Measurements from ENCODE around the gene FBXL17. TPM values are rescaled to one million over a fixed set of nuclear protein-coding genes. Genes with fewer than 3 reads are reported as not detected.

The FBXL17 gene
- total and polyA plus RNA-seq, 2 of the 4 experiments (the other 2 are of a cell fraction) = 3.9 to 8.1 TPM

DNA sequence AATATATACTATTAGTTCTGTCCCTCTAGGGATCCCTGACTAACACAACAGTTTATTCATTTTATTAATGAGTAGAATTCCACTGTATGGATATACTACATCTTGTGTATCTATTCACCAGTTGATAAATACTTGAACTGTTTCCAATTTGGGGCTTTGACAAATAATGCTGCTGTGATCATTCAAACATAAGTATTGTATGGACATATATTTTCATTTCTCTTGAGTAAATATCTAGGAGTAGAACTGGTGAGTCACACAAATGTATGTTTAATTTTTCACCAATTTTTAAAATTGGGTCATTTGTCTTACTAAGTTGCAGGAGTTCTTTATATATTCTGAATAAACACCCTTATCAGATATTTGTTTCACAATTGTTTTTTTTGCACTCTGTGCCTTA, 149.1 kb downstream of the FBXL17 start:
- Histone ChIP-seq H3K9ac (ENCODE audit: low read depth, low read length) (no peak overlapping the region), H4K8ac (ENCODE audit: low read depth in 2 of 2, low read length in 2 of 2) (no peak overlapping the region), H3K4me2 (ENCODE audit: low read depth, low read length) (no peak overlapping the region), H3K18ac (ENCODE audit: low read depth, low read length) (no peak overlapping the region), H4K5ac (ENCODE audit: low read depth, low read length) (no peak overlapping the region), H3K4me3 (ENCODE audit: insufficient read depth, low read depth, low read length) (no peak overlapping the region), H3K27me3 (ENCODE audit: control insufficient read depth, insufficient read depth, low read length) (no peaks in the 10 kb centered on the region), H3K9me3 (ENCODE audit: control insufficient read depth, insufficient read depth, low read length) (no peaks in the 10 kb centered on the region), H4K91ac (ENCODE audit: insufficient read depth, low read depth, low read length) (no peak overlapping the region), H2BK5ac (ENCODE audit: low read depth, low read length, poor library complexity, severe bottlenecking) (no peak overlapping the region), H2BK15ac (ENCODE audit: low read depth, low read length) (no peak overlapping the region), H3K14ac (replicated peaks; ENCODE audit: low read depth, low read length) (no peak overlapping the region), H3K79me1 (ENCODE audit: low read depth in 1 of 2, low read length in 2 of 2) (no peaks in the 10 kb centered on the region; a peak in 1 of 4 replicates), H3K27ac (ENCODE audit: insufficient read depth, low read length) (no peak overlapping the region), H3K23ac (ENCODE audit: low read depth, low read length) (no peak overlapping the region), H3K36me3 (ENCODE audit: control insufficient read depth, insufficient read depth, low read length) (no peaks in the 10 kb centered on the region), H2BK120ac (ENCODE audit: low read depth, low read length) (no peak overlapping the region), H2AFZ (replicated peaks; ENCODE audit: low read length, poor library complexity) (no peak overlapping the region), H2AK5ac (ENCODE audit: low read depth, low read length) (no peak overlapping the region), H4K20me1 (ENCODE audit: insufficient read depth, low read length) (no peaks in the 10 kb centered on the region), H2AK9ac (replicated peaks; ENCODE audit: low read depth, low read length, poor library complexity) (no peak overlapping the region), H2BK20ac (ENCODE audit: low read depth, low read length) (no peak overlapping the region), H3K9me1 (ENCODE audit: insufficient read depth, low read length) (no peaks in the 10 kb centered on the region), H3K56ac (ENCODE audit: extremely low read depth, insufficient read depth, low read length) (no peak overlapping the region), H3K4me1 (ENCODE audit: control insufficient read depth, insufficient read depth, low read length) (no peaks in the 10 kb centered on the region), H3K4ac (ENCODE audit: low read depth, low read length) (no peak overlapping the region)
- POLR2A ChIA-PET (ENCODE audit: unreplicated experiment) = no interaction called here
- no peak for DNase-seq
- CTCF ChIA-PET = no interaction called here
- BruUV-seq (replicated peaks) = no TSS peak
- TF ChIP-seq BHLHE40 (IDR thresholded peaks at IDR 0.05; ENCODE audit: low read depth, low read length) = no peak
- TF ChIP-seq MAZ (IDR thresholded peaks at IDR 0.05; ENCODE audit: borderline replicate concordance, low read depth, low read length) = no peak
- TF ChIP-seq, protein P1, sequence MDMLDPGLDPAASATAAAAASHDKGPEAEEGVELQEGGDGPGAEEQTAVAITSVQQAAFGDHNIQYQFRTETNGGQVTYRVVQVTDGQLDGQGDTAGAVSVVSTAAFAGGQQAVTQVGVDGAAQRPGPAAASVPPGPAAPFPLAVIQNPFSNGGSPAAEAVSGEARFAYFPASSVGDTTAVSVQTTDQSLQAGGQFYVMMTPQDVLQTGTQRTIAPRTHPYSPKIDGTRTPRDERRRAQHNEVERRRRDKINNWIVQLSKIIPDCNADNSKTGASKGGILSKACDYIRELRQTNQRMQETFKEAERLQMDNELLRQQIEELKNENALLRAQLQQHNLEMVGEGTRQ (IDR thresholded peaks at IDR 0.05; ENCODE audit: low read depth, low read length) = no peak
- TF ChIP-seq FOS (IDR thresholded peaks at IDR 0.05; ENCODE audit: low read depth, low read length) = no peak
- no peak for TF ChIP-seq CTCF (conservative IDR thresholded peaks at IDR 0.05; ENCODE audit: low read depth, low read length)
- no peak for TF ChIP-seq CHD1 (IDR thresholded peaks at IDR 0.05; ENCODE audit: low read depth, low read length)
- TF ChIP-seq NFE2L2 (IDR thresholded peaks at IDR 0.05; ENCODE audit: low read depth, low read length) = no peak
- TF ChIP-seq SMC3 (IDR thresholded peaks at IDR 0.05; ENCODE audit: low read depth, low read length) = no peak
- no peak for TF ChIP-seq CEBPB (IDR thresholded peaks at IDR 0.05; ENCODE audit: low read depth, low read length)
- TF ChIP-seq RAD21 (IDR thresholded peaks at IDR 0.05; ENCODE audit: low read length) = no peak
- TF ChIP-seq POLR2A (IDR thresholded peaks at IDR 0.05; ENCODE audit: low read depth, low read length) = no peak
- no peak for TF ChIP-seq MXI1 (IDR thresholded peaks at IDR 0.05; ENCODE audit: borderline replicate concordance, low read depth, low read length)
- TF ChIP-seq ELK1 (IDR thresholded peaks at IDR 0.05; ENCODE audit: borderline replicate concordance, low read depth, low read length) = no peak
- TF ChIP-seq MAFK (IDR thresholded peaks at IDR 0.05; ENCODE audit: low read depth, low read length) = no peak
- dilution Hi-C loops (cut with HindIII; ENCODE audit: low sequenced_read_pairs, unreplicated experiment) = no loop called here
- intact Hi-C loops (cut with micrococcal nuclease) = no loop called here
- in situ Hi-C loops (cut with MboI; ENCODE audit: low sequenced_read_pairs) = no loop called here
- ATAC-seq (ENCODE audit: low read depth) = no peak

All from IMR-90 (cell line).